GM18520 (cell line): ENCODE measurements around the gene PPID.
"Not testable (repeated sequence)": the region's sequence is repeated elsewhere in the genome, so short reads cannot be mapped to it uniquely, and the experiment has no call there.

Experiments used
- ATAC-seq: cut with Tn5 transposase; IDR thresholded peaks from one replicate; pipeline ENCODE4 v1.9.1; 2021; ENCODE audit not compliant: unreplicated experiment

Gene PPID

GRCh38 chr4:158669310-158669709, 53.9 kb downstream of the PPID start:
- no peak for ATAC-seq

GRCh38 chr4:158667651-158668198, 55.5 kb downstream of the PPID start:
- no peak for ATAC-seq

GRCh38 chr4:158666892-158667291, 56.3 kb downstream of the PPID start:
- ATAC-seq, result no peak

- ATAC-seq, result no peak
Measured at GRCh38 chr4:158664806-158665205, 58.4 kb downstream of the PPID start.

GRCh38 chr4:158663707-158664625, 59.2 kb downstream of the PPID start:
- ATAC-seq, result not testable (repeated sequence)

- ATAC-seq, result not testable (repeated sequence)
Measured at GRCh38 chr4:158663255-158663654, 59.9 kb downstream of the PPID start.
